OCI-LY7 (cell line): ENCODE data around the gene MFAP4.

Experiments
- EZH2phosphoT487 ChIP-seq: fragments of 200-600 bp; sonication (generic); IDR thresholded peaks from 2 replicates; pipeline ENCODE4 v1.6.1; 2018; ENCODE audit warnings: low read depth, borderline replicate concordance, mild to moderate bottlenecking, mixed run types, antibody characterized with exemption, low read length, moderate library complexity, mixed read lengths
- TF ChIP-seq, protein P1 (sequence below): fragments of 200-600 bp; sonication (generic); conservative IDR thresholded peaks from 2 replicates; pipeline ENCODE4 v1.5.1; 2014; ENCODE audit warnings: mild to moderate bottlenecking, antibody characterized with exemption, low read length, moderate library complexity, mixed read lengths

DNA sequence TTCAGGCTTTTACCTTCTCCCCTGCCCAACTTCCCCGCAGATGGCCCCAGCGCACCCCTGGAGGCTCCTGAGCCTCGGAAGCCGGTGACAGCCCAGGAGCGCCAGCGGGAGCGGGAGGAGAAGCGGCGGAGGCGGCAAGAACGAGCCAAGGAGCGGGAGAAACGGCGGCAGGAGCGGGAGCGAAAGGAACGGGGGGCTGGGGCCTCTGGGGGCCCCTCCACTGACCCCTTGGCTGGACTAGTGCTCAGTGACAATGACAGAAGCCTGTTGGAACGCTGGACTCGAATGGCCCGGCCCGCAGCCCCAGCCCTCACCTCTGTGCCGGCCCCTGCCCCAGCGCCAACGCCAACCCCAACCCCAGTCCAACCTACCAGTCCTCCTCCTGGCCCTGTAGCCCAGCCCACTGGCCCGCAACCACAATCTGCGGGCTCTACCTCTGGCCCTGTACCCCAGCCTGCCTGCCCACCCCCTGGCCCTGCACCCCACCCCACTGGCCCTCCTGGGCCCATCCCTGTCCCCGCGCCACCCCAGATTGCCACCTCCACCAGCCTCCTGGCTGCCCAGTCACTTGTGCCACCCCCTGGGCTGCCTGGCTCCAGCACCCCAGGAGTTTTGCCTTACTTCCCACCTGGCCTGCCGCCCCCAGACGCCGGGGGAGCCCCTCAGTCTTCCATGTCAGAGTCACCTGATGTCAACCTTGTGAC, 5.1 kb downstream of the MFAP4 start:
- TF ChIP-seq, protein P1, sequence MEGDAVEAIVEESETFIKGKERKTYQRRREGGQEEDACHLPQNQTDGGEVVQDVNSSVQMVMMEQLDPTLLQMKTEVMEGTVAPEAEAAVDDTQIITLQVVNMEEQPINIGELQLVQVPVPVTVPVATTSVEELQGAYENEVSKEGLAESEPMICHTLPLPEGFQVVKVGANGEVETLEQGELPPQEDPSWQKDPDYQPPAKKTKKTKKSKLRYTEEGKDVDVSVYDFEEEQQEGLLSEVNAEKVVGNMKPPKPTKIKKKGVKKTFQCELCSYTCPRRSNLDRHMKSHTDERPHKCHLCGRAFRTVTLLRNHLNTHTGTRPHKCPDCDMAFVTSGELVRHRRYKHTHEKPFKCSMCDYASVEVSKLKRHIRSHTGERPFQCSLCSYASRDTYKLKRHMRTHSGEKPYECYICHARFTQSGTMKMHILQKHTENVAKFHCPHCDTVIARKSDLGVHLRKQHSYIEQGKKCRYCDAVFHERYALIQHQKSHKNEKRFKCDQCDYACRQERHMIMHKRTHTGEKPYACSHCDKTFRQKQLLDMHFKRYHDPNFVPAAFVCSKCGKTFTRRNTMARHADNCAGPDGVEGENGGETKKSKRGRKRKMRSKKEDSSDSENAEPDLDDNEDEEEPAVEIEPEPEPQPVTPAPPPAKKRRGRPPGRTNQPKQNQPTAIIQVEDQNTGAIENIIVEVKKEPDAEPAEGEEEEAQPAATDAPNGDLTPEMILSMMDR = no peak
- TF ChIP-seq EZH2phosphoT487 = no peak
